ENCODE data around the gene DEFB131A.
"Not testable (repeated sequence)": the region's sequence is repeated elsewhere in the genome, so short reads cannot be mapped to it uniquely, and the experiment has no call there.

DEFB131A gene

GRCh38 chr4:9494256-9495035 lies 50.2 kb downstream of the DEFB131A start:
- H3K9ac ChIP-seq (ENCODE audit: low read length); H3K36me3 ChIP-seq (ENCODE audit: low read length); H3K27ac ChIP-seq (ENCODE audit: low read depth, low read length); H4K20me1 ChIP-seq (ENCODE audit: low read depth, low read length); H3F3A ChIP-seq (ENCODE audit: insufficient read depth); H3K4me3 ChIP-seq (ENCODE audit: insufficient read depth, low read length, poor library complexity, severe bottlenecking); H3K9me3 ChIP-seq (ENCODE audit: insufficient read depth, low read length); H2AFZ ChIP-seq (ENCODE audit: low read depth, low read length, severe bottlenecking); H3K27me3 ChIP-seq (ENCODE audit: low read length); H3K79me2 ChIP-seq (ENCODE audit: insufficient read depth, low read length); H3K4me2 ChIP-seq (ENCODE audit: low read depth, low read length, poor library complexity, severe bottlenecking); H3K9me2 ChIP-seq (replicated peaks; ENCODE audit: insufficient read depth, low read length): not testable (repeated sequence)

DNA sequence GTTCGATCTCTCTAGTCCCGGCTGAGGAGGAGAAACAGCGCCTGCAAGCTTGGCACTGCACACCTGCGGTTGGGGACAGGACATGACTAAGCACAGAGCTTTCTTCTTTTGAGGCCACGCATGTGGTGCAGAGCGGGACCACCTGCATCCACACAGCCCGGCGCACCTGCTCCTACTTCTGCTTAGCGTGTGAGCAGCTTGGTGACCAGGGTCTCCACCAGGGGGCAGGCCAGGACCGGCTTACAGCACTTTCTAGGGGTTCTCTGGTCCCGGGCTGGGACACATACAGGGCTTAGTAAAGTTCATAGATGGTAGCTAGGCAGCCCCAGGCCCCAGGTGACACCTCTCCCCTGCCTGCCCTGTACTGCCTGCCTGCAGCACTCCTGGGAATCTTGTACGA lies 51.2 kb downstream of the DEFB131A start:
- not testable (repeated sequence) for H3K9me3 ChIP-seq (ENCODE audit: insufficient read depth, low read length); H3K9me2 ChIP-seq (replicated peaks; ENCODE audit: insufficient read depth, low read length); H2AFZ ChIP-seq (ENCODE audit: low read depth, low read length, severe bottlenecking); H3K36me3 ChIP-seq (ENCODE audit: low read length); H3K4me2 ChIP-seq (ENCODE audit: low read depth, low read length, poor library complexity, severe bottlenecking); H3K4me3 ChIP-seq (ENCODE audit: insufficient read depth, low read length, poor library complexity, severe bottlenecking); H3K9ac ChIP-seq (ENCODE audit: low read length); H4K20me1 ChIP-seq (ENCODE audit: low read depth, low read length); H3K27ac ChIP-seq (ENCODE audit: low read depth, low read length); H3K79me2 ChIP-seq (ENCODE audit: insufficient read depth, low read length); H3F3A ChIP-seq (ENCODE audit: insufficient read depth); H3K27me3 ChIP-seq (ENCODE audit: low read length)

DNA sequence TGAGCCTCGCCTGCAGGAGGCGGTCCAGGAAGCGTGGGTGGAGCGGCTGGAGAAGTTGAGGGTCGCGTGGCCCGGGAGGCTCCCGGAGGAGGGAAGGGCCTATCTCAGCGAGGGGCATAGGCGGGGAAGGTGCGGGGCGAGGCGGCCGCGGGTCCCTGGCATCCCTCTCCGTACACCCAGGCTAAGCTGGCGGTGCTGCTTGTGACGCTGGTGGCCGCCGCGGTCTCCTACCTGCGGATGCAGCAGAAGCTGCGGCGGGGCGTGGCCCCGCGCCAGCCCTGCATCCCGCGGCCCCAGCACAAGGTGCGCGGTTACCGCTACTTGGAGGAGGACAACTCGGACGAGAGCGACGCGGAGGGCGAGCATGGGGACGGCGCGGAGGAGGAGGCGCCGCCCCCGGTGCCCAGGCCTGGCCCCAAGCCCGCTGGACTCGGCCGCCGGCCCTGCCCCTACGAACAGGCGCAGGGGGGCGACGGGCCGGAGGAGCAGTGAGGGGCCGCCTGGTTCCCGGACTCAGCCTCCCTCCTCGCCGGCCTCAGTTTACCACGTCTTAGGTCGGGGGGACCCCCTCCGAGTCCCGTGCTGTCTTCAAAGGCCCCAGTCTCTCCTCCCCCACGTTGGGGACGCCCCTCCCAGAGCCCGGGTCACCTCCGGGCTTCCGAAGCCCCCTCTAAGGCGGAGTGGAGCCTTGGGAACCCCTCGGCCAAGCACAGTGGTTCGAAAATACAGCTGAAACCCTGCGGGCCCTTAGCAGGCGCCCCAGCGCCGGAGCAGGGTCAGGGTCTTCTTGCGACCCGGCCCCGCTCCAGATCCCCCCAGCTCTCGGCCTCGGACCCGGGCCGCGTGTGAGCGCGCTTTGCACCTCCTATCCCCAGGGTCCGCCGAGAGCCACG lies 53.6 kb downstream of the DEFB131A start:
- H4K20me1 ChIP-seq (ENCODE audit: low read depth, low read length); H3K4me2 ChIP-seq (ENCODE audit: low read depth, low read length, poor library complexity, severe bottlenecking); H2AFZ ChIP-seq (ENCODE audit: low read depth, low read length, severe bottlenecking); H3K9me3 ChIP-seq (ENCODE audit: insufficient read depth, low read length); H3K36me3 ChIP-seq (ENCODE audit: low read length); H3K27ac ChIP-seq (ENCODE audit: low read depth, low read length); H3K9me2 ChIP-seq (replicated peaks; ENCODE audit: insufficient read depth, low read length); H3K27me3 ChIP-seq (ENCODE audit: low read length); H3F3A ChIP-seq (ENCODE audit: insufficient read depth); H3K4me3 ChIP-seq (ENCODE audit: insufficient read depth, low read length, poor library complexity, severe bottlenecking); H3K79me2 ChIP-seq (ENCODE audit: insufficient read depth, low read length); H3K9ac ChIP-seq (ENCODE audit: low read length): not testable (repeated sequence)

- not testable (repeated sequence) for H2AFZ ChIP-seq (ENCODE audit: low read depth, low read length, severe bottlenecking); H4K20me1 ChIP-seq (ENCODE audit: low read depth, low read length); H3K27ac ChIP-seq (ENCODE audit: low read depth, low read length); H3K9me2 ChIP-seq (replicated peaks; ENCODE audit: insufficient read depth, low read length); H3K27me3 ChIP-seq (ENCODE audit: low read length); H3K4me2 ChIP-seq (ENCODE audit: low read depth, low read length, poor library complexity, severe bottlenecking); H3K9ac ChIP-seq (ENCODE audit: low read length); H3K36me3 ChIP-seq (ENCODE audit: low read length); H3K9me3 ChIP-seq (ENCODE audit: insufficient read depth, low read length); H3F3A ChIP-seq (ENCODE audit: insufficient read depth); H3K79me2 ChIP-seq (ENCODE audit: insufficient read depth, low read length); H3K4me3 ChIP-seq (ENCODE audit: insufficient read depth, low read length, poor library complexity, severe bottlenecking)
Observed at GRCh38 chr4:9498468-9499040, 54.3 kb downstream of the DEFB131A start.

- not testable (repeated sequence) for H4K20me1 ChIP-seq (ENCODE audit: low read depth, low read length); H3K27ac ChIP-seq (ENCODE audit: low read depth, low read length); H3K27me3 ChIP-seq (ENCODE audit: low read length); H3F3A ChIP-seq (ENCODE audit: insufficient read depth); H2AFZ ChIP-seq (ENCODE audit: low read depth, low read length, severe bottlenecking); H3K79me2 ChIP-seq (ENCODE audit: insufficient read depth, low read length); H3K9ac ChIP-seq (ENCODE audit: low read length); H3K9me2 ChIP-seq (replicated peaks; ENCODE audit: insufficient read depth, low read length); H3K9me3 ChIP-seq (ENCODE audit: insufficient read depth, low read length); H3K4me2 ChIP-seq (ENCODE audit: low read depth, low read length, poor library complexity, severe bottlenecking); H3K4me3 ChIP-seq (ENCODE audit: insufficient read depth, low read length, poor library complexity, severe bottlenecking); H3K36me3 ChIP-seq (ENCODE audit: low read length)
Observed at GRCh38 chr4:9499974-9500487, 55.8 kb downstream of the DEFB131A start.
